DMS 273 (cell line): ENCODE measurements around the gene OR51S1.
"Not testable (repeated sequence)": the region's sequence is repeated elsewhere in the genome, so short reads cannot be mapped to it uniquely, and the experiment has no call there.

Experiments used
- DNase-seq: peaks from one replicate; lab custom pipeline; 2025; ENCODE audit not compliant: unreplicated experiment; lab: John Stamatoyannopoulos, UW

OR51S1 gene

GRCh38 chr11:4848908-4849532 lies at the start of gene OR51S1:
Gene OR51S1 (minus strand): TSS chr11:4849208. CDS start chr11:4849208, 0 bp downstream.
- no peak for DNase-seq

DNA sequence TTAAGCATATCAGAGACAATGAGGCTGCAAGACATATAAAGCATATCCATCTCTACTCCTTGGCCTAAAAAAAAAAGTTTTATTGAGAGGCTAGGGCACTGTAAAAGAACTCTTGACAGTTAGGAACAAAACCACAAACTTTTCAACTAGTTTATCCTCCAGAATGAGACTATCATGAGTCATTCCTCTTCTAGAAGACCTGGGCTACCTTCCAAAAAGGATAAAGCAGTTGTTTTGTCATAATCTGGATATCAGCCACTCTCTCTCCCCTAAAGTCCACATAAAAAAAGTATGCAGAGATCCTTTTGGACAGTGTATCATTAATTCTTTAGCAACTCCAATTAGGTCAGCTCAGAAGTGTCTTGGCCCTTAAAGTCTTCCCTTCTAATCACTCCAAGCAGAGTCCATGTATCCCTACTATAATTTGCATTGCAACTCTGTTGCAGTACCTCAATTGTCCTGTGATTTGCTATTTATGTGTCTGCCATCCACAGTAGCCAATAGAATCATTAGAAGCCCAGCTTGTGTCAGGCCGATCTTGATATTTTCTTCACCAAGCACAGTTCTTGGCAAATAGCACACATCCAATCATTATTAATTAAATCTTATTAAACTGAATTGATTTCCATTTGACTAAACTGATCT lies 43.1 kb upstream of the OR51S1 start:
- DNase-seq: no peak

DNA sequence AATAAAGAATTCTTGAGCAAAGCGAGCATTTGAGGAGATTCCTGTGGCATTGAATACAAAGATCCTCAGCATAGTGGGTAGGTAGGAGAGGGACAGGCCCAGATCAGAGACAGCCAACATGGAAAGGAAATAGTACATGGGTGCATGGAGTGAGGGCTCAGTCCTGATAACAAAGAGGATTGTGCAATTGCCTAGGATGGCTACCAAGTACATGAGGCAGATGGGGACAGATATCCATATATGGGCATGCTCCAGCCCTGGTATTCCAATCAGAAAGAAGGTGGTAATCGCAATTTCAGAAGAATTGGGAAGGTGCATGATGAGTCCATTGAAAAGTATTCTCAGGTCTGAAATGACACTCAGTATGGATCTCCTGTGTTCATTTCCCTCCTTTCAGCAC lies 41.3 kb upstream of the OR51S1 start:
- no peak for DNase-seq

DNA sequence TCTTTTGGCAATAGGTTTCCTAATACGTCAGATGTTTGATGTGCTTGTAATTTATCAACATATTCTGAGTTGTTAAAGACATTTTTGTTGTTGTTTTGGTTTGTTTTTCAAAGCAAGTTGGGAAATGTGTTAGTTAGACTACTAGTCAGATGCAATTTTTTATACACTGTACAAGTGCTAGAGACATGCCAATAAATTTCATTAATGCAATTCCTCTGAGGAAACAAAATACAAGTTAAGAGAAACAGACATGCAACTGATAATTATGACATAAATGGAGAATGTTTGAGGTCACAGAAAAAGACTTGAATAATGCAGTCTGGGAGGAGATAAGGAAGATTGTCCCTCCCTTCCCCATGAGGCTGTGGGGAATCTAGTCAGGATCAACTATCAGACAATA lies 38.6 kb upstream of the OR51S1 start:
- DNase-seq: no peak

GRCh38 chr11:4886186-4886585 lies 37.2 kb upstream of the OR51S1 start:
- DNase-seq: no peak

GRCh38 chr11:4884361-4884760 lies 35.4 kb upstream of the OR51S1 start:
- DNase-seq: no peak

- DNase-seq: no peak
Observed at GRCh38 chr11:4882543-4882942, 33.5 kb upstream of the OR51S1 start.

- no peak for DNase-seq
Observed at GRCh38 chr11:4881860-4882500, 33.0 kb upstream of the OR51S1 start, which contains the start of gene OR51T1. Gene OR51T1 (plus strand): TSS chr11:4881900. CDS start chr11:4881900, 0 bp downstream.

GRCh38 chr11:4881188-4881587 lies 32.2 kb upstream of the OR51S1 start:
- no peak for DNase-seq

DNA sequence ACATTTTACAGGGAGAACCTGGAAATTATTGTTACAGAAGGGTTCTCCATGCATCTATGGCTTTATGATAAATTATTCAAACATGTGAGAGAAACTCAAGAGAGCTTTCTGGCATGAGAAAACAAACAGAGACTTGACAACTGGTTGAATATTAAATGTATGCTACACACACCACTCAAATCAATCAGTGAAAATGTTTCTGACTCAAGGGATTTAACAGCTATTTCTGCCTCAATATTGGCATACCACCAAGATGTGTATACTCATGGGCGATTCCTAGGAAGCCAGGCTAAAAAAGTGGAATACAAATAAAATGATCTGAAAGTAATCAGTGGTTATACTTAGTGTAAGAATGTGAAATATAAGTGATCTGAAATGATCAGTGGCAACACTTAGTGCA lies 16.8 kb upstream of the OR51S1 start:
- DNase-seq: no peak

GRCh38 chr11:4863876-4864275 lies 14.9 kb upstream of the OR51S1 start:
- no peak for DNase-seq

- DNase-seq: no peak
Observed at GRCh38 chr11:4862447-4863236, 13.6 kb upstream of the OR51S1 start.

GRCh38 chr11:4854286-4854685 lies 5.3 kb upstream of the OR51S1 start:
- DNase-seq: not testable (repeated sequence)

DNA sequence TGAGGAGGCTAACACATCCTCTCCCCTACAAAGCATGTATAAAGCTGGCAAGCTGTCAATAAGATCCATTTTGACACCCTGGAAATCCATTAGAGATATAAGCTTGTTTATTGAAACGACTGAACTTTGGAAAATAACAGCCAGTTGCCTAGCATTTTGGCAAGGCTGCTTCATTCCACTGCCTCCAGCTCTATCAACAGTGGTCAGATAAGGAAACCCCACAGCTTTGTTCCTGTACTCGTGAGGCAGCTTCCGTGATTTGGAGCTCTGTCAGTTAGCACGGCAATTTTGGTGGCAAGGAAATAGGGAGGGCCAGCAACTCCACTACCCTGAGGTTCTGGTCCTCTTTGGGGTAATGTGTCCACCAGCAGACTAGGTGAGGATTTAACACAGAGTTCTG lies 2.0 kb upstream of the OR51S1 start:
- no peak for DNase-seq

DNA sequence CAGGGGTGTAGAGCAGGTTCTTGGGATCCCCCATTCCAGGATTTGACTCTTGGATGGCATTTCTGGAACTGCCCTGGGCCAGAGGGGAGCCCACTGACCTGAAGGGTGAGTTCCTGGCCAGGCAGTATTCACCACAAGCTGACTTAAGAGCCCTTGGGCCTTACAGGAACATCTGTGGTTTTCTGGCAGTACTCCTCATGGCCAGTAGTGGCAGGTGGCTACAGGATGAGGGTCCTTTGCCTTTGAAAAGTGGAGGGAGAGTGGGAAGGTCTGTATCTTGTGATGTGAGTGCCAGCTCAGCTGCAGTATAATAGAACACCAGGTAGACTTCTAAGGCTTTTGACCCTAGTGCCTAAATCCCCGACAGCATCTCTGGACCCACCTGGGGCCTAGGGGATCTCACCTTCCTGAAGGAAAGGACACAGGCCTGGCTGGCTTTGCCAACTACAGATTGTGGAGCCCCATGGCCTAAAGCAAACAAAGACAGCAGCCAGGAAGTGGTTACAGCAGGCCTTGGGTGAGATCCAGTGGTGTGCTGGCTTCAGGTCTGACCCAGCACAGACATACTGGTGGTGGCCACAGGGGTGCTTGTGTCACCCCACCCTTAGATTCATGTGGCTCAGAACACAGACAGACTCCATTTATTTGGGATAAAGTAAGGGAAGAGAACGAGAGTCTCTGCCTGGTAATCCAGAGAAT lies 9.0 kb downstream of the OR51S1 start:
- DNase-seq: no peak

DNA sequence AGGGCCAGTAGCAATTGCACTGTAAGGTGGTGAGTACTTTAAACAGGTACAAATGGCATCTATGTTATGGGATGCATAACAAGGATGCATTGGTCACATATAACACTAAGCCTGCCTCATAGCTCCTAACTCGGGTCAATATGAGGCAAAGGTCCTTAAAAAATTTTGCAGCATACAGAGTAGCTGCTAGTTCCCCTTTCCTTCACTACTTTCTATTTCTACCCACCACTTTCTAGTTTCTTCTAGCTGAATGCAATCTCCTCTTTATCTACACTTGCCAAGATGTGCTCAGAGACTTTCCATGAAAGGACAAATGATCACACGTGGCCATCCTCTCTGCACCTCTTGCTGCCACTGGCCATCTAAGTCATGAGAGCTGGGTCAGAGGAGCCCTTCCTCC lies 18.1 kb downstream of the OR51S1 start:
- DNase-seq: no peak

- DNase-seq: no peak
Observed at GRCh38 chr11:4830346-4830745, 18.7 kb downstream of the OR51S1 start.

GRCh38 chr11:4826425-4826824 lies 22.6 kb downstream of the OR51S1 start:
- DNase-seq: no peak

- no peak for DNase-seq
Observed at GRCh38 chr11:4825132-4825531, 23.9 kb downstream of the OR51S1 start.

DNA sequence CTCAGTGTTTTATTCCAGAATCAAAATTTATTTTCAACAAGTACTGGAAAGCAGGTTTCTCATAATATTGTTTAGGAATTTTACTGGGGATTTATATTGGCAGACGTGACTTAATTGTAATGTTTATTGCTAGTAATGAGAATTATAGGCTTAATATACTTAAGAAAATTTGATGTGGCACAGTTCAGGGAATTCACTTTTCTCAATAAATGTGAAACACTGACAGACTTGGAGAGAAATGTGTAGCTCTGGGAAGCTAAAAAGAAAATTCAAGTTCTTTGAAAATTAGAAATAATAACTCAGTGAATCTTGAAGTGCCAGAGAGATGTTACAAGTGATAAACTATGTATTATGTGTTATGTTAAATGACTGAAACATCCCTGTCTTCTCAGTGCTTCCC lies 28.0 kb downstream of the OR51S1 start, which contains the start of gene OR51F2:
Gene OR51F2 (plus strand): TSS at position 301 of the 400 bp plus-strand sequence. CDS start 101 bp downstream, outside the sequence.
- no peak for DNase-seq

DNA sequence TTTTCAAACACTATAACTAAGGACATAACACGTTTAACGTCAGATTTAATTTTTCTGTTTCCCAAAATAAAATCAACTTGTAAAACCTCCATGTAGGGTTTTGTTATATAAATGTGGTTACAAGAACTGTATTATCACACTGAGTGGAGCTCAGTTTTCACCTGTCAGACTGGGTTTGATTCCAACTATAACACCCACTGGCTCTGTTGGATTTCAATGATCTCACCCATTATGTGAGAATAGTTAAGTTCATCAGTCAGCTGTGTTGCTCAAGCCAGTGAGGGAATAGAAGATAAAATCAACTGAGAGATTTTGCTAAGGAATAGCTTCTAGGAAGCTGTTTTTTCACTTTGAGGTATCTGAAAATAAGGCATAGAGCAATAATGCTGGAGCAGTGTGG lies 39.8 kb downstream of the OR51S1 start:
- DNase-seq: no peak
